ENCODE results near the gene NDUFS7. TPM values are rescaled to one million over a fixed set of nuclear protein-coding genes. Genes with fewer than 3 reads are reported as not detected.

Gene NDUFS7
- total RNA-seq, 1 donor from 2014 or later = 76.7 TPM

GRCh38 chr19:1374250-1374577, 9.5 kb upstream of the NDUFS7 start:
- Histone ChIP-seq H3K4me1 (peaks cover 3% of the 10 kb centered on the region), H3K4me3 (no peak overlapping the region), H3K27ac (no peak overlapping the region), H3K27me3 (ENCODE audit: low read depth) (no peaks in the 10 kb centered on the region), H3K9me3 (no peaks in the 10 kb centered on the region), H3K36me3 (peaks cover 79% of the 10 kb centered on the region)
- ATAC-seq (no peak), DNase-seq (no peak)
- intact Hi-C loops (cut with DNase I) = no loop called here
- no peak for TF ChIP-seq CTCF (IDR thresholded peaks at IDR 0.05)

DNA sequence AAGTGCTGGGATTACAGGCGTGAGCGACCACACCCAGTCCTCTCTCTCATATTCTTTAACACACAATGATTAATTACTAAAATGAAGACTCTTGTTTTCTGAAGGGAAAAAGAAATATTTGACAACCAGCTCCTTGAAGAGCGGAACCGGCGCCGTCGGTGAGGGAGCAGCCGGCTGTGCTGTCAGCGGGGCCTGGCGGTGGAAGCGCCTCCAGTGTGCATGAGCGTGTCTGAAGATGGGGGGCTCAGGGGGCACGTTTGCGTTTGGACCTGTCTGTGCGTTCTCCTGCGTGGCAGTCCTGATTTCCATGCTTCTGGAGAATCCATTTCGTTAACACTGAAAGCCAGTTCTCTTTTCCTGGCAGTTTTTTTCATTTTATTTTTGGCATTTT, 7.3 kb upstream of the NDUFS7 start:
- ATAC-seq = no peak
- peaks cover 3% of the 10 kb centered on the region for H3K4me1 ChIP-seq

DNA sequence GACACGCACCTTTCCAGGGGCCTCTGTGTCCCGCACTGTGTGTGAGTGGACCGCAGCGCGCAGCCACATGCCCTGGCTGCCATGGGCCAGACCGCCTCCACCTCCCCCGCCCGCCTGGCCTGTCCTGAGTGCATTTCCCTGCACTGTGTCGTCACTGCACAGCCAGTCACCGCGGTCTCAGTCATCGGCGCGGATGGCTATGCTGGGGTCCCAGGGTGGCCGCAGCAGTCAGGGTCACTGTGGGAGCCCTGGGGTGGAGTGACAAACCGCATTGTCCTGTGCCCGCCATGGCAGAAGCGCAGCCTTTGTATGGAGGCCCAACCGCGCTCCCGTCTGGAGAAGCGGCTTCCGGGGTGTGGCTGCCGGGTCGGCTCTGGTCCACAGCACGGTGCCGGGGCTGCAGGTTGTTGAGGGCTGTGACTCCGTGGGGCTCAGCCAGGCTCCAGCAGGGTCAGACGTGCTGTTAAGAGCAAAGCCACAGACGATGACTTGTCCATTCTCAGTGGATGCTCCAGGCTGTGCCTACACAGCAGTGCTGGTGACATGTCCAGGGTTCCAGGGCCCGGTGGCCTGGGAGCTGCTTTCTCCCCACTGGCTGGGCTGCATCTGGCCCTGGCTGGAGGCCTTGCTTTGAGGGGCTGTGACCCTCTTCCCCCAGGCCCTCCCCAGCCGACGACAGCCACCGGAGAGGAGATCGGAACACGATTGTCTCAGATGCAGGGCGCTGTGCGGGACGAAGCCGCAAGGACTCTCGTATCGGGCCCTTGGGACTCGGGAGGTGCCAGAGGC, 6.3 kb upstream of the NDUFS7 start:
- no peak overlapping the region for H3K4me3 ChIP-seq
- intact Hi-C loops (cut with DNase I) = no loop called here

More for the DNA sequence above, 7.3 kb upstream of the NDUFS7 start:
- intact Hi-C loops (cut with DNase I) = no loop called here
- TF ChIP-seq CTCF (IDR thresholded peaks at IDR 0.05) = no peak
- Histone ChIP-seq H3K4me3 (no peak overlapping the region), H3K9me3 (no peaks in the 10 kb centered on the region), H3K27me3 (ENCODE audit: low read depth) (no peaks in the 10 kb centered on the region), H3K36me3 (peaks cover 57% of the 10 kb centered on the region), H3K27ac (no peak overlapping the region)
- DNase-seq = no peak

DNA sequence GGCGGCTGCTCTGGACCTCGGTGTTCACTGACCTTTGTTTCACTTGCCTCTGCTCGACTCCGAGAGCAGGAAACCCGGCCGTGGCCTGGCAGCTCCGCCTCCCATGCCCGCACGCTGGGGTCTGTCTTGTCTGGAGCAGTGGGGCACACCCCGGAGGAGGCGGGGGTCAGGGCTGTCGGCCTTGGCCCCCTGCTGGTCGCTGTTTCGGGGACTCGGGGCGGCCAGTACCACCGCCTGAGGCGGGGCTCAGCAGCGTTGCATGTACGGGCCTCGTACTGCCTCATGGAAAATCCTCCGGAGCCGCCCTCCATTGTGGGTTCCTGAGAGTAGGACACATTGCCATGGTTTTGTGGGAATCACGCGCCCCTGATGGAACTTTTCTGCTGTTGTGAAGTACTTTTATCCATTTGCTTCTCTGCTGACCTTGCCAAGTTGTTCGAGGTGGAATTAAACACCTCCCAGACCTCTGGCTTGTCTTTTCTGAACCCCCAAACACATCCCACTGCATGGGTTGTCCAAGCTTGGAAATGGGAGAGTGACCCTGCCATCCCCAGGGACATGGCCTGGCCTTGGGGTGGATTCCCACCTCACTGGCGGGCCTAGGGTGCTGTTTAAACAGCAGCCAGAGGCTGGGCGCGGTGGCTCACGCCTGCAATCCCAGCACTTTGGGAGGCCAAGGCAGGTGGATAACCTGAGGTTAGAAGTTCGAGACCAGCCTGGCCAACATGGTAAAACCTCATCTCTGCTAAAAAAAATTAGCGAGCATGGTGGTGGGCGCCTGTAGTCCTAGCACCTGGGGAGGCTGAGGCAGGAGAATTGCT, 5.5 kb upstream of the NDUFS7 start:
- H3K4me1 ChIP-seq = peaks cover under 1% of the 10 kb centered on the region
- no peak for TF ChIP-seq CTCF (IDR thresholded peaks at IDR 0.05)
- H3K27me3 ChIP-seq (ENCODE audit: low read depth) = no peaks in the 10 kb centered on the region
- no peaks in the 10 kb centered on the region for H3K9me3 ChIP-seq
- H3K4me3 ChIP-seq = no peak overlapping the region
- intact Hi-C loops (cut with DNase I) = no loop called here
- no peak for DNase-seq
- H3K36me3 ChIP-seq = peaks cover 40% of the 10 kb centered on the region
- no peak overlapping the region for H3K27ac ChIP-seq
- ATAC-seq = no peak

More for the DNA sequence above, 6.3 kb upstream of the NDUFS7 start:
- Histone ChIP-seq H3K9me3 (no peaks in the 10 kb centered on the region), H3K36me3 (peaks cover 48% of the 10 kb centered on the region), H3K27ac (no peak overlapping the region), H3K4me1 (peaks cover 3% of the 10 kb centered on the region), H3K27me3 (ENCODE audit: low read depth) (no peaks in the 10 kb centered on the region)
- ATAC-seq (no peak), DNase-seq (no peak)
- no peak for TF ChIP-seq CTCF (IDR thresholded peaks at IDR 0.05)

DNA sequence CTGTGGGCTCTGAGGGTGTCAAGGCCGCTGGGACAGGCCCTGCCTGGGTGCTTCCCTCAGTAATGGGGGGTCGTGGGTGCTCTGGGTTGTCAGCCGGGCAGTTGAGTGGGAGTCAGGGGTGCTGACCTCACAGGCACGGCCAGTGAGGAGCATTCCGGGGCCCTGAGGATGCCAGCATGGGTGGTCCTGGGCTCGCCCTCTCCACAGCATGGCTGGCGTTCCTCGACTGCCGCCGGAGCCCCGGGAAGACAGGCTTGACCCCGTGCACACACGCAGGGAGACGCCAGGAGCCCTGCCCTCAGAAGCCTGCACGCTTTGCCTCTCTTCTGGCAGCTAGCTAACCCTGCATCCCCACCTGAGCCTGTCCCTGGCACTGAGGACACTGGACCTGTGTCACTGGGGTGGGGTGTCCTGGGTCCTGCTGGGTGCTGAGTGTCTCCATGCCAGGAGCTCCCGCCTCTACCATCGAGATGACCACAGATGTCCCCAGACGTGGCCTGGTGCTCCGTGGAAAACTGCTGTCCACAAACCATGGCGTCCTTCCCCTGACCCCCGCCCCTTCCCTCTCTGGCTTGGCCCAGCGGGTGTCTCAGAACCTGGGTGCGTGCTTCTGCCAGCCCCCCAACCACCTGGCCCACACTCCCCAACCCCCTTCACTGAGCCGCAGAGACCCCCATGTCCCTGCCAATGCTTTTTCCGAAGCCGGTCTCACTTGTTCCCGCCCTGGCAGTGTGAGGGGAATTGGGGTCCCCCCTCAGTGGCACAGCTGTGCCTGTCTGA, 4.4 kb upstream of the NDUFS7 start:
- DNase-seq = no peak
- intact Hi-C loops (cut with DNase I) = no loop called here
- H3K4me3 ChIP-seq = no peak overlapping the region

More for the DNA sequence above, 4.4 kb upstream of the NDUFS7 start:
- no peak for ATAC-seq
- no peaks in the 10 kb centered on the region for H3K27me3 ChIP-seq (ENCODE audit: low read depth)
- TF ChIP-seq CTCF (IDR thresholded peaks at IDR 0.05) = no peak
- H3K9me3 ChIP-seq = no peaks in the 10 kb centered on the region
- no peaks in the 10 kb centered on the region for H3K4me1 ChIP-seq
- H3K36me3 ChIP-seq = peaks cover 29% of the 10 kb centered on the region
- H3K27ac ChIP-seq = no peak overlapping the region
